ENCODE results near the gene NRDE2.

DNA sequence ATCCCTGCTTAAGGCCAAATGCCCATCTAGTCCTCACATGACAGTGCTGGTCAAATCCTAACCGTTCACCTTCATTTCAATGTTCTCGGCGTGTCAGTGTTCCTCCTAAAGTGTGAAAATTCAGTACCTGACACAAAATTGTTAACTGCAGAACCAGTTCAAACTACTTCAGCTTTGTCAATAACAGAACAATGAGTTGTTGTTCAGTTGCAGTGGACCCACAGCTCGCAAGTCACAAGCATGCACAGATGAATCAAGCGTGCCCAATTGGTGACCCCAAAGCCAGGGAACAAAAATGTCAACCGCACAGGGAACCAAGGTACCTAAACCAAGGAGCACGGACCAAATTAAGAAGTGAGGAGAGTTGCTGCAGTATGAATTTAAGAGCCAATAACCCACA, 23.2 kb downstream of the NRDE2 start:
- TF ChIP-seq, protein P1, sequence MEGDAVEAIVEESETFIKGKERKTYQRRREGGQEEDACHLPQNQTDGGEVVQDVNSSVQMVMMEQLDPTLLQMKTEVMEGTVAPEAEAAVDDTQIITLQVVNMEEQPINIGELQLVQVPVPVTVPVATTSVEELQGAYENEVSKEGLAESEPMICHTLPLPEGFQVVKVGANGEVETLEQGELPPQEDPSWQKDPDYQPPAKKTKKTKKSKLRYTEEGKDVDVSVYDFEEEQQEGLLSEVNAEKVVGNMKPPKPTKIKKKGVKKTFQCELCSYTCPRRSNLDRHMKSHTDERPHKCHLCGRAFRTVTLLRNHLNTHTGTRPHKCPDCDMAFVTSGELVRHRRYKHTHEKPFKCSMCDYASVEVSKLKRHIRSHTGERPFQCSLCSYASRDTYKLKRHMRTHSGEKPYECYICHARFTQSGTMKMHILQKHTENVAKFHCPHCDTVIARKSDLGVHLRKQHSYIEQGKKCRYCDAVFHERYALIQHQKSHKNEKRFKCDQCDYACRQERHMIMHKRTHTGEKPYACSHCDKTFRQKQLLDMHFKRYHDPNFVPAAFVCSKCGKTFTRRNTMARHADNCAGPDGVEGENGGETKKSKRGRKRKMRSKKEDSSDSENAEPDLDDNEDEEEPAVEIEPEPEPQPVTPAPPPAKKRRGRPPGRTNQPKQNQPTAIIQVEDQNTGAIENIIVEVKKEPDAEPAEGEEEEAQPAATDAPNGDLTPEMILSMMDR (IDR thresholded peaks at IDR 0.05; ENCODE audit: low read depth, low read length, missing input control) = no peak
- no peak for TF ChIP-seq TAF1 (conservative IDR thresholded peaks at IDR 0.05)
